ENCODE measurements around the gene GLIS1.

Gene GLIS1

DNA sequence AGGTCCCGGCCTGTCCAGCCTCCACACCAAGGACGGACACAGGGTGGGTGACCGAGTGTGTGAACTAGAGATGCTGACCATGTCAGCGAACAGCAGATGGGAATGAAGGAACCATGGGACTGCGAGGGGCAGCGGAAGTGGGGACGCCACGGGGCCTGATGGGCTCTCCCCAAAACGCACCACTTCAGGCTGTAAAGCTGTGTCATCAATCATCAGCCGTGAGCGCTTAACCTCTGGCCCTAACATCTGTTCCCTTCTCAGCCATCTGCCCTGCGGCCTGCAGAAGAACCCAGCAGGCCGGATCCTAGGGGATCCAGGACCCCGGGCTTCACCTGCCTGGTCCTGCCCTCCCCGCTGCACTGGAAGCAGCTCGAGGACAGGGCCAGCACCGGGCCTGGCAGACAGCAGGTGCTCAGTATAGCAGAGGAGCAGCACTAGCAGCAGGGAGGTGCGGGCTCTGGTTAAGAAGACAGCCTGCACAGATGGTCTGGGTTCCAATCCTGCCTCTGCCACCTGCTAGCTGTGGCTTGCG, 221.1 kb downstream of the GLIS1 start:
- TF ChIP-seq, protein P1, sequence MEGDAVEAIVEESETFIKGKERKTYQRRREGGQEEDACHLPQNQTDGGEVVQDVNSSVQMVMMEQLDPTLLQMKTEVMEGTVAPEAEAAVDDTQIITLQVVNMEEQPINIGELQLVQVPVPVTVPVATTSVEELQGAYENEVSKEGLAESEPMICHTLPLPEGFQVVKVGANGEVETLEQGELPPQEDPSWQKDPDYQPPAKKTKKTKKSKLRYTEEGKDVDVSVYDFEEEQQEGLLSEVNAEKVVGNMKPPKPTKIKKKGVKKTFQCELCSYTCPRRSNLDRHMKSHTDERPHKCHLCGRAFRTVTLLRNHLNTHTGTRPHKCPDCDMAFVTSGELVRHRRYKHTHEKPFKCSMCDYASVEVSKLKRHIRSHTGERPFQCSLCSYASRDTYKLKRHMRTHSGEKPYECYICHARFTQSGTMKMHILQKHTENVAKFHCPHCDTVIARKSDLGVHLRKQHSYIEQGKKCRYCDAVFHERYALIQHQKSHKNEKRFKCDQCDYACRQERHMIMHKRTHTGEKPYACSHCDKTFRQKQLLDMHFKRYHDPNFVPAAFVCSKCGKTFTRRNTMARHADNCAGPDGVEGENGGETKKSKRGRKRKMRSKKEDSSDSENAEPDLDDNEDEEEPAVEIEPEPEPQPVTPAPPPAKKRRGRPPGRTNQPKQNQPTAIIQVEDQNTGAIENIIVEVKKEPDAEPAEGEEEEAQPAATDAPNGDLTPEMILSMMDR (IDR thresholded peaks at IDR 0.05; ENCODE audit: low read depth, low read length, missing control alignments) = no peak
- peaks cover 30% of the 10 kb centered on the region for H3K36me3 ChIP-seq (replicated peaks)
- H3K27ac ChIP-seq = no peak overlapping the region
- H3K27me3 ChIP-seq (replicated peaks) = no peaks in the 10 kb centered on the region
- no peak overlapping the region for H3K4me3 ChIP-seq (ENCODE audit: low read depth, low read length)
- in situ Hi-C loops (cut with HindIII; ENCODE audit: low pct_ligation_motif_present, low sequenced_read_pairs) = no loop called here
- no peak for DNase-seq

DNA sequence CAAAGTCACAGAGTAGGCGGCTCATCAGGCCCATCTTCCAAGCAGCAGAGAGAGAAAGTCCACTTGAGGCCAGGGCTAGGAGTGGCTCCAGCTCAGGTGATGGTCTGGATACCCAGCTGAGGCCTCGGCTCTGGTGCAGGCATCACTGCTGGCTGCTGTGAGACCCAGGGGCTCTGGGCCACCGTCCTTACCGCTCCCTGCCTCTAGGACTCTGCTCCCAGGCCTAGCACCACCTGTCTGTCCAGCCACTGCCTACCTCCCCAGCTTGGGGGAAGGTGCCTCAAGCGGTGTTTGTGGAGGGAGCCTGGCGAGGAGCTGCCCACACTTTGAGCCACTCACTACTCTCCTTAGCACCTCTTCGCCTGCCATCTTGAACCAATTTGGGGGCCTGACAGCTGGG, 221.9 kb downstream of the GLIS1 start:
- no peak overlapping the region for H3K4me3 ChIP-seq (ENCODE audit: low read depth, low read length)
- H3K27me3 ChIP-seq (replicated peaks) = no peaks in the 10 kb centered on the region
- TF ChIP-seq, protein P1 (IDR thresholded peaks at IDR 0.05; ENCODE audit: low read depth, low read length, missing control alignments) = no peak
- DNase-seq = no peak
- no peak overlapping the region for H3K27ac ChIP-seq
- in situ Hi-C loops (cut with HindIII; ENCODE audit: low pct_ligation_motif_present, low sequenced_read_pairs) = no loop called here
- peaks cover 27% of the 10 kb centered on the region for H3K36me3 ChIP-seq (replicated peaks)

DNA sequence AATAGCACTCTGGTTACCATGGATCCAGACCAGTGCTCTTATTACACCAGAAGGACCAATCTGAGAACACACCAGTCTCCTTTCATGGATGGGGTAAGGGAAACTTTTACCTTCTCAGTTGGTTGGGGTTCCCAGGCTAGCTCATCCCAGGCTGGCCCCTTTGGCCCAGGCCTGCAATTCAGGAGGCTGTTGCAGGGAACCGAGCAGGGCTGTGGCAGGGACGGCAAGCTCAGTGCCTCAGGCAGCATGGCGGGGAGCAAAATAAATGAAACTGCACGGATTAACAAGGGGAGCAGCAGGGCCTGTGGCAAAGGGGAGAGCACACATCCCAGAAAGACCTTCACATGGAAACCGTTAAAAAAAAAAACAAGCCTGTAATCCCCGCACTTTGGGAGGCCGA, 222.8 kb downstream of the GLIS1 start:
- Histone ChIP-seq H3K4me3 (ENCODE audit: low read depth, low read length) (no peak overlapping the region), H3K27ac (no peak overlapping the region), H3K36me3 (replicated peaks) (peaks cover 27% of the 10 kb centered on the region), H3K27me3 (replicated peaks) (no peaks in the 10 kb centered on the region)
- TF ChIP-seq, protein P1 (IDR thresholded peaks at IDR 0.05; ENCODE audit: low read depth, low read length, missing control alignments) = no peak
- DNase-seq = no peak
- in situ Hi-C loops (cut with HindIII; ENCODE audit: low pct_ligation_motif_present, low sequenced_read_pairs) = no loop called here

DNA sequence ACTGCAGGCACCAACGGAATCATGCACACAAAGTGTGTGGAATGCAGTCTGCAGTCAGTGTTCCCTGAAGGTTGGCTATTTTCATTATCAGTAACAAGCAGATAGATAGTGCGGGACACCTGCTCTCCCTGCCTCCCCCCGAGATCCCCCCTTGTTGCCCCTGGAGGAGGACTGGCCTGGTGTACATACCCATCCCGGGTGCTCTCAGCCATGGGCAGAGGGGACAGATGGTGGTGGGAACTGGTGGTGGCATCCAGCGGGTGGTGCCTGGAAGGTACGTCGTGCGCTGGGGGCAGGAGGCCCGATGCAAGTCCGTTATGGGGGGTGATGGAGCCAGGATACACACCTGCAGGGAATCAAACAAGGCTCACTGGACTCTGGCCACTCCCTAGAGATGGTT, 224.5 kb downstream of the GLIS1 start:
- Histone ChIP-seq H3K36me3 (replicated peaks) (peaks cover 15% of the 10 kb centered on the region), H3K27ac (no peak overlapping the region), H3K27me3 (replicated peaks) (no peaks in the 10 kb centered on the region), H3K4me3 (ENCODE audit: low read depth, low read length) (no peak overlapping the region)
- in situ Hi-C loops (cut with HindIII; ENCODE audit: low pct_ligation_motif_present, low sequenced_read_pairs) = no loop called here
- no peak for DNase-seq
- TF ChIP-seq, protein P1 (IDR thresholded peaks at IDR 0.05; ENCODE audit: low read depth, low read length, missing control alignments) = no peak

DNA sequence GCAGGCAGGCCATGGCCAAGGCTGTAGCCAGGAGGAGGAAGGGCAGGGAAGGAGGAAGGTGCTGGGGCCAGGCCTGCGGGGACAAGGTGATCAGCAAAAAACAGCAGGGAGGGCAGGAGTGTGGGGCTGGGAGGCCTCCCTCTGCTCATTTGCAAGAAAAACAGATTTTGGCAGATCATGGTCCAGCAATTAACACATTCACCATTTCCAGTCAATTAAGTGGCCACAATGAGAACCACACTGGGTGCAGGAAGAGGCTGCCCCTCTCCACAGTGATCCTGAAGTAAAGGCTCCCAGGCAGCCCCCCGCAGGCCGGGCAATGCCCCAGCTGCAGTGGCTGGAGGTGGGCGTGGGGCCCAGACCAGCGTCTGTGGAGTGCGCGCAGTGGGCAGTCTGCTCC, 225.1 kb downstream of the GLIS1 start:
- Histone ChIP-seq H3K27me3 (replicated peaks) (no peaks in the 10 kb centered on the region), H3K36me3 (replicated peaks) (peaks cover 15% of the 10 kb centered on the region), H3K4me3 (ENCODE audit: low read depth, low read length) (no peak overlapping the region), H3K27ac (no peak overlapping the region)
- in situ Hi-C loops (cut with HindIII; ENCODE audit: low pct_ligation_motif_present, low sequenced_read_pairs) = no loop called here
- TF ChIP-seq, protein P1 (IDR thresholded peaks at IDR 0.05; ENCODE audit: low read depth, low read length, missing control alignments) = no peak
- no peak for DNase-seq
